T-helper 22 cell (primary cell): ENCODE measurements around the gene FARS2.
"Not testable (repeated sequence)": the region's sequence is repeated elsewhere in the genome, so short reads cannot be mapped to it uniquely, and the experiment has no call there.

Source experiments
- DNase-seq: peaks from one replicate; pipeline ENCODE4 v3.0.0-alpha.2; 2020; ENCODE audit warnings: low read depth

Gene FARS2

DNA sequence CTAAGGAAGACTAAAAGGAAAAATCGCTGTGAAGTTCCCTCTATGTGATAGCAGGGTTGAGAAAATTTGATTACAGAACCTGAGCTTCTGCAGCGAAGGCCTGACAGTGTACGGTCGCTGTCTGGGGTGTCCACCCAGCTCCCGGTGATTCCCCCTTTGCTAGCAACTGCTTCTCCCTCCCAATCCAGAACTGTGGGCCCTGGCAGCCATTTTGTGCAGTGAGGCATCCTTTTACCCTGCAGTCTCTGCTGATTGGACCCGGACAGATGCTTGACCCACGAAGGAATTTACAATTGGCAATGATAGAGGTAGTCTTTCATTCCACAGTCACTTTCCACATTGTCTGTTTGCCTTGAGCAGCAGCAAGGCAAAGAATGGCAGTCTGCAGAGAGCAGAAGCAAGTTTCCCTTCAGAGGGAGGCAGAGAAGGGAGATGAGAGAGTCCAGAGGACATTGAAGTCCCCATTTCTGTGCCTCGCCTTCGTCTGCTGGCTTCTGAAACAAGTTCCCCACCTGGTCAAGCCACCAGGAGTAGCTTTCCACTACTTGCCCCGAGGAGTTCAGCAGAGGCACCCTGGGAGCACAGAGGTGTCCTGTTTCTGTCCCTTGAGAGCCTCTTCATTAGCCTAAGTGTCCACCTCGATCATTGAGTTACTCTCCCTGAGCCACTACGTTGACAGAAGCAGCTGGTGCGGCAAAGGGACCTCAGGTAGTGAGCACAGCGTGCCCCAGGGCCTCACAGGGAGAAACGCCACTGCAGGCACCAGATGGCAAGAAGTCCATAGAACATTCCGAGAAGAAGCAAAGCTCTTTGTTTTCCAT lies 375.1 kb downstream of the FARS2 start:
- no peak for DNase-seq

GRCh38 chr6:5637714-5638113 lies 376.4 kb downstream of the FARS2 start:
- DNase-seq = no peak

GRCh38 chr6:5638666-5639065 lies 377.4 kb downstream of the FARS2 start:
- no peak for DNase-seq

GRCh38 chr6:5639193-5639592 lies 377.9 kb downstream of the FARS2 start:
- DNase-seq = no peak

GRCh38 chr6:5640614-5641013 lies 379.3 kb downstream of the FARS2 start:
- DNase-seq = no peak

DNA sequence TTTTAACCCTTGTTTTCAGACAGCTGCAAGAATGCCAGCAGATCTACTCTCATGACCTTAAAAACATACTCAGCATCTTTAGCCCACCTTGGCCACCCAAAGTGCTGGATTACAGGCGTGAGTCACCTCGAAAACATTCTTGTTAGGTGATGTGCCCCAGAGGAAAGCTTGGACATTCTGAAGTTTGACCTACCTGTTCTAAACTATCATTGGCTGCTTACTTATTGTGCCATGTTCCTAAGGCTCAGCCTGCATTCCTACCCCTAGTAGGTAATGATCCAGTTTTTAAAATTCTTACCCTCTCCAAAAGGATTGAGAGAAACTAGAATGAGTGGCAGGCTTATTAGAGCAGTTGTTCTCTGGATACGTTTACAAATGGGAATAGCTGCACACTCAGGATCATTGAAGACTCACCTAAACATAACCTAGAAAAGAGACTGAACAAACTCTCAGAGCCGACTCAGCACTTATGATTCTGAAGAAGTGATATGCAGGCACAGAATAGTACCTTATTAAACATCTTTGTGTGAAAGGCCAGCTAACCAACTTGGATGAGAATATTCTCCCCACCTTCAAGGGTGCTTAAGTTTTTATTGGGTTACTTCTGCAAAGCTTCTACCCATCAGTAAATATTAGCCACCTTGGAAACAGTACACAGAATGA lies 383.3 kb downstream of the FARS2 start:
- DNase-seq = no peak

DNA sequence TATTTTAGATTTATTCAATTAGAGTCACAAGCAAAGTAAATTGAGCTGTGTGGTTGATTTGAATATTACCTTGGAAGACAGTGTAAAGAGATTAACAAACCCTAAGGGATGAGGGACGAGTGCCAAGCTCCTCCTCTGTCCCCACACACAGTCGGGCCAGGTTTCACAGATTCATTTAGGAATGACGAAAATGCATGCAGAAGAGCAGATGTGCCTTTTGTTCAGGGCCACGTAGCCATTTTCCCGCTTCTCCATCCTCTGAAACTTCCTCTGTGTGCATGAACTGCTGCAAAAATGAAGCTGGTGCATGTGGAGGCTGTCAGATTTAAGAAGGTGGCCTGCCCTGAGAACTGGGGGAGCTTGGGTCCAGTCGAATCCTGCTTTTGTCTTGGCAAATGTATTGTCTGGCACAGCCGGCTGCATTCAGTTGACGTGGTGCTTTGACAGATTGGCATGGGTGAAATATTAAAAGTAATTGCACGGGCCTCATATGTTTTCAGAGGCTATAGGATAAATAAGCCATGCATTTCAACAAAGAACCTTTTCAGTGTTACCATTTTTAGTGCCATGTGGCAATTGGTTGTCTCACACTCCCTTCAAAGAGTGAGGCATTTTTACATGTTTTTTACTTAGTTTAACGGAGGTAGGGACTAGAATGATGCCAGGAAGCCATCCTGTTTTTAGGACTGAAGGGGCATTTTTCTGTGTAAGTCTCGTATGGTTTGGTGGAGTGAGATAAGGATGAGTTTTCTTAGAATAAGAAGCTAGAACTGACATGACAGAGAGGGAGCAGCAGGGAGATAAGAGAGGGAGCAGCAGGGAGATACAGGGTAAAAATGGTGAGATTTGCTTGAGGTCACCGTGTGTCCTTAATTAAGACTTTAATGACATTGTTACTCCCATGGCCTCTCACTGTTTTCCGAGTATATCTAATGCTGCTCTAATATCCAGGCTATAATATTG lies 384.3 kb downstream of the FARS2 start:
- DNase-seq = no peak

- DNase-seq = no peak
Observed at GRCh38 chr6:5652406-5653137, 391.3 kb downstream of the FARS2 start.

GRCh38 chr6:5653801-5654200 lies 392.5 kb downstream of the FARS2 start:
- no peak for DNase-seq

DNA sequence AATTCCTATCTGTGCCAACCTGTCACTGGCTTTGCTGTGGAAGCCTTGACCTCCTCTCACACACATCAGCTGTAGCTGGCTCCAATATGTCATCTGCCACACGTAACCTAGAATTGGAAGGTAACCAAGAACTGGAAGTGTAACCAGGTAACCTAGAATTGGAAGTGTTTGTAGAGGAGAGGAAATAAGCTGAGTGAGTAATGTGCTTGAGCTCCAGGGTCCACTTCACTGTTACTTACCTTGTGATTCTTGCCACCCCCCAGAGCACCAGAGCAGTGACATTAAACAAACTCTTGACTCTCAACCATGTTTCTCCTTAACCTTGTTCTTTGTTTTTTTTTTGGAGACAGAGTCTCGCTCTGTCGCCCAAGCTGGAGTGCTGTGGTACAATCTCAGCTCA lies 394.9 kb downstream of the FARS2 start:
- DNase-seq = no peak

GRCh38 chr6:5656695-5657094 lies 395.4 kb downstream of the FARS2 start:
- DNase-seq = not testable (repeated sequence)

DNA sequence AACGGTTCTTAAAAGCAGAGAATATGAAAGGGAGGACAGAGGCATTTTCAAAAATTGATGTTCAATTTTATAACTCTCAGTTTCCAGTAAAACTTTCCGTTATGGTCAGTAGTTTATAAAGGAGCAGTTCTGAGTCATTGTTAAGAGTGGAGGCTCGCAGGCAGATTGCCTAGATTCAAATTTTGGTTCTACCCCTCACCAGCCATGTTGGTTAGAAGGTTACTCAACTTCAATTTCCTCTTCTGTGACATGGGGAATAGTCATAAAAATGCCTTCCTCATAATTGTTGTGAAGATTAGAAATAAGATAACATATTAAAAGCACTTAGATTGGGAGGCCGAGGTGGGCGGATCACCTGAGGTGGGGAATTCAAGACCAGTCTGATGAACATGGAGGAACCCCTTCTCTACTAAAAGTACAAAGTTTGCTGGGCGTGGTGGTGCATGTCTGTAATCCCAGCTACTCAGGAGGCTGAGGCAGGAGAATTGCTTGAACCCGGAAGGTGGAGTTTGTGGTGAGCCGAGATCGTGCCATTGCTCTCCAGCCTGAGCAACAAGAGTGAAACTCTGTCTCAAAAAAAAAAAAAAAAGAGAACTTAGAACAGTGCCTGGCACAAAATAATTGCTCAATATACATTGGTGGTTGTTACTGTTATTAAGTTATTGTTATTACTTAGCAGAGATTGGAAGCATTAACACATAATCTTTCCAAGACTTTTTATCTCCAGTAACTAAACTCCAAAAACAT lies 396.5 kb downstream of the FARS2 start:
- DNase-seq = no peak

GRCh38 chr6:5659467-5659866 lies 398.2 kb downstream of the FARS2 start:
- no peak for DNase-seq

GRCh38 chr6:5660772-5661171 lies 399.5 kb downstream of the FARS2 start:
- no peak for DNase-seq

DNA sequence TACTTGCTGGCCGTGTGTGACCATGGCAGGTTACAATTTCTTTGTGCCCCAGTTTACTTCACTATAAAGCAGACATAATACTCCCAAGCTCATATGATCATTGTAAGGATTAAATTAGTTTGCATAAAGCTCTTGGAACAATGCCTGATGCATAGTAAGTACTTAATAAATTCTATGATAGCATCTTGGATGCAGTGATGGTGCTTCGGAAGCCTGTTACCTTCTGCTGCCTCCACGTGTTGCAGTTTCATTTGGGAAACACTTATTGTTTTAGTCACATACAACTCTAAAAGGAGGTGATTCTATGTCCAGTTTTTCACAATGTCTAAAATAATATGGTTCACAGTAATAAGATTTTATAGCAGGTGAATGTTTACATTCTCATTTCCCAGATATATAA lies 401.5 kb downstream of the FARS2 start:
- DNase-seq = no peak

DNA sequence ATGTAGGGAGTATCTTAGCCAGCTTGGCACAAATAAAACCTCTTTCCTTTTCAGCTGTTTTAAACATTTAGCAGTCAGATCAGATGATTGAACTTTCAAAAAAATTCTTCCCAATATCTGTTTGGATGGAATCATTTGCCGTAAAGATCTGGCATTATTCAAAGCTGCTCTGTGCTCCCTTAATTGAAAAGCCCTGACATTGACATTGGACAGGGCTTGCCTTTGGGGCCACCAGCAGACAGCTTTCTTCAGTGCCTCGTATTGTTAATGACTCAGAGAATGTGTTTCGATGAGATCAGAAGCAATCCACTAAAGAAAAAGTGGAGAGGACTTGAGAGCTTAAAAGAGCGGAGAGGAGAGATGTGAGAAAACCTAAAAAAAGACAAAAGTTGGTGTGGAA lies 401.9 kb downstream of the FARS2 start:
- no peak for DNase-seq

- DNase-seq = no peak
Observed at GRCh38 chr6:5663739-5664138, 402.4 kb downstream of the FARS2 start.

- no peak for DNase-seq
Observed at GRCh38 chr6:5664149-5664548, 402.8 kb downstream of the FARS2 start.

DNA sequence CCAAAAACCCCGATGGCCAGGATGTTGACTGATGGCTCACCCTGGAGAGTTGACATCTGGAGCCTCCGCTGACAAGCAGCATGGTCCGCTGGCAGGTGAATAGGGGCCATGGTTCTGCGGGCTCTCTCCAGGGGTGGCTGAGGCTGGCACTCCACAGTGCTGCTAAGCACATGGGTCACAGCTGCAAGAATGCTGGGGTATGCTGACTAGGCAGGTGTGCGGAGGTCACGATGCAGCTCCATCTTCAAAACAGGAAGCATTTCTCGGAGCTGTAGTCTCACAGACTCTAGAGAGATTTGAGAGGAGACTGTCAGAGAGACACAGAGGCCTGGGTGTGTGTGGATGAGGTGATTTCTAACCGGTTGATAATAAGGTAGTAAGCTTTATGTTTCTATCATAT lies 403.9 kb downstream of the FARS2 start:
- no peak for DNase-seq

DNA sequence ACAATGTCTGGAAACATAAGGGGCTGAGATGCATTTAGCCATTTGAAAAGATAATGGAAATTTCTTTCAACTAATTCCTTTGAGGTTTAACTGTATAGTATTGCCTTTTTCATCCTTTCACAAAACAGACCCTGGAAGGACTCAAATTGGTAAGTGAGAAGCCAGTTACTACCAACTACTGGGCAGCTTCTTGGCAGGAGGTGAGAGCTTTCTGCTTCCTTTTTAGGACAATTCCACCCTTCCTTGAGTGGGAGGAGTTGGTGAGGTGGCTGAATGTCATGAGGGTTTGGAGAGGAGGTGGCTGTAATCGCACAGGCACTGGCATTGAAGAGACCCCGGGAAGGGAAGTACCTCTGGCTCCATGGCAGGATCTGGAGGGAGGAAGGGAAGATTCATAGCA lies 404.4 kb downstream of the FARS2 start:
- DNase-seq = no peak

DNA sequence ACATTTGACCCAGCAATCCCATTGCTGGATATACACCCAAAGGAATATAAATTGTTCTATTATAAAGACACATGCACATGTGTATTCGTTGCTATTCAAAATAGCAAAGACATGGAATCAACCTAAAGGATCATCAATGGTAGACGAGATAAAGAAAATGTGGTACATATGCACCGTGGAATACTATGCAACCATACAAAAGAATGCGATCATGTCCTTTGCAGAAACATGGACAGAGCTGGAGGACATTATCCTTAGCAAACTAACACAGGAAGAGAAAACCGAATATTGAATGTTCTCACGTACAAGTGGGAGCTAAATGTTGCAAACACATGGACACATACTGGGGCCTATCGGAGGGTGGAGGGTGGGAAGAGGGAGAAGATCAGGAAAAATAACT lies 405.4 kb downstream of the FARS2 start:
- no peak for DNase-seq
